ENCODE measurements around the gene C11orf58.

GRCh38 chr11:16703795-16704194 is 34.7 kb upstream of the C11orf58 start:
- TF ChIP-seq EZH2 (IDR thresholded peaks at IDR 0.05; ENCODE audit: borderline replicate concordance, low read depth, low read length, poor library complexity, severe bottlenecking) (no peak), CTCF (conservative IDR thresholded peaks at IDR 0.05; ENCODE audit: low read depth, low read length) (no peak)
